Gastroesophageal sphincter (tissue), 4 donors: ENCODE measurements around the gene TM9SF4. TPM values are rescaled to one million over a fixed set of nuclear protein-coding genes. Genes with fewer than 3 reads are reported as not detected.
A peak's percentile ranks its signal among the peaks of the same experiment; 100 is the strongest.

Experiments used
- ATAC-seq: fragments of 150-250 bp; one replicate; pipeline ENCODE4 v1.9.1; 2016; ENCODE audit warnings: mild to moderate bottlenecking, moderate library complexity
- H3K27ac ChIP-seq, 4 donors: fragments of 200-600 bp; sonication (generic) in 3 of 4; 1 replicate in 3 of 4; 2 replicates in 1 of 4; pipeline ENCODE4 v1.5.1; 2016 to 2019
- H3K27me3 ChIP-seq: fragments of 200-600 bp; sonication (generic); one replicate; pipeline ENCODE4 v1.5.1; 2019
- H3K36me3 ChIP-seq, 2 donors: fragments of 200-600 bp; sonication (generic); one replicate each; pipeline ENCODE4 v1.5.1; 2019; ENCODE audit warnings: control low read depth in 1 of 2
- H3K4me1 ChIP-seq, 3 donors: fragments of 200-600 bp; sonication (generic); 1 replicate in 2 of 3; 2 replicates in 1 of 3; pipeline ENCODE4 v1.5.1; 2016 to 2019; ENCODE audit warnings: control low read depth in 2 of 3
- H3K4me3 ChIP-seq, 2 donors: fragments of 200-600 bp; sonication (generic); one replicate each; pipeline ENCODE4 v1.5.1; 2019; ENCODE audit warnings: mild to moderate bottlenecking in 1 of 2, moderate library complexity in 1 of 2
- H3K9me3 ChIP-seq, 3 donors: fragments of 200-600 bp; sonication (generic); one replicate each; pipeline ENCODE4 v1.5.1; 2017 to 2019; ENCODE audit warnings: control low read depth in 2 of 3
- CTCF ChIP-seq, 4 experiments: fragments of 200-600 bp in 2 of 4; fragments of 450-650 bp in 2 of 4; sonication (generic) in 1 of 4; IDR thresholded peaks; one replicate each; pipeline ENCODE4 v1.5.1; 2017 to 2019; ENCODE audit warnings: antibody characterized with exemption in 4 of 4, mild to moderate bottlenecking in 2 of 4, moderate library complexity in 2 of 4
- EP300 ChIP-seq: sonication (generic); formaldehyde crosslinking; IDR thresholded peaks from one replicate; pipeline ENCODE4 v1.6.1; 2017; ENCODE audit warnings: antibody characterized with exemption, mild to moderate bottlenecking
- POLR2A ChIP-seq, 2 donors: fragments of 450-650 bp; IDR thresholded peaks; one replicate each; pipeline ENCODE4 v1.6.1; 2017; ENCODE audit warnings: antibody characterized with exemption in 2 of 2, mild to moderate bottlenecking in 2 of 2, moderate library complexity in 1 of 2
- POLR2AphosphoS5 ChIP-seq: sonication (generic); formaldehyde crosslinking; IDR thresholded peaks from one replicate; pipeline ENCODE4 v1.6.1; 2017; ENCODE audit warnings: antibody characterized with exemption
- WGBS, 2 donors: methylation state at CpG; one replicate each; pipeline ENCODE4 v1.1.5; 2018; ENCODE audit warnings: low coverage in 1 of 2; 5-methylcytosine and 5-hydroxymethylcytosine counted together
- total RNA-seq, 4 donors: library from RNA; depleted of rRNA; stranded (reverse); fragments of >200 nt; gene quantifications; one replicate each; pipeline ENCODE4 v1.1.0, GENCODE V29; 2016

The TM9SF4 gene
- total RNA-seq, 4 donors from 2014 or later = 20.7 to 32.6 (median 22.9) TPM

DNA sequence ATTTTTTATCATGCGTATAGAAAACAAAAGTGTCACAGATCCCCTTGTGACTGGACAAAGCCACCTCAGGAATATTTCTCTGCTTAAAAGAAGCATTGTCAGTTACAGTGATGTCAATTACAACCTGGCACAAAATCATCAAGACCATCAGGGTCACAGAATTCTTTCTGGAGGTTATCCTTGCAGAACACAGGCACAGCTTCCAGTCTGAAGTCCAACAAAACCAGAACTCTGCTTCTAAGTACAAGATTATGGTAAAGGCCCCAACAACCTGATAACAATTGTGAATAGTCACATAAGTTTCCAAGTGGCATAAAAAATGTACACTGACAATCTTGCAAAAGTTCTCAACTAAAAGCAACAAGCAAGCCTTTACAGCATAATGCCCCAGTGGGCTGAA lies 77.0 kb downstream of the TM9SF4 start:
- no peak for ATAC-seq
- H3K4me1 ChIP-seq = peaks cover 0 to 47% (median 10%) of the 10 kb centered on the region in 3 donors
- H3K27me3 ChIP-seq = no peaks in the 10 kb centered on the region
- TF ChIP-seq CTCF (IDR thresholded peaks at IDR 0.05) (no peak), POLR2A (IDR thresholded peaks at IDR 0.05) (no peak), EP300 (no peak), POLR2AphosphoS5 (no peak)
- no peaks in the 10 kb centered on the region for H3K36me3 ChIP-seq
- no peak overlapping the region for H3K4me3 ChIP-seq
- no peak overlapping the region for H3K27ac ChIP-seq
- 71 to 92% methylated on average over 1 of the region's 1 CpG for WGBS, 2 donors
- no peaks in the 10 kb centered on the region for H3K9me3 ChIP-seq

DNA sequence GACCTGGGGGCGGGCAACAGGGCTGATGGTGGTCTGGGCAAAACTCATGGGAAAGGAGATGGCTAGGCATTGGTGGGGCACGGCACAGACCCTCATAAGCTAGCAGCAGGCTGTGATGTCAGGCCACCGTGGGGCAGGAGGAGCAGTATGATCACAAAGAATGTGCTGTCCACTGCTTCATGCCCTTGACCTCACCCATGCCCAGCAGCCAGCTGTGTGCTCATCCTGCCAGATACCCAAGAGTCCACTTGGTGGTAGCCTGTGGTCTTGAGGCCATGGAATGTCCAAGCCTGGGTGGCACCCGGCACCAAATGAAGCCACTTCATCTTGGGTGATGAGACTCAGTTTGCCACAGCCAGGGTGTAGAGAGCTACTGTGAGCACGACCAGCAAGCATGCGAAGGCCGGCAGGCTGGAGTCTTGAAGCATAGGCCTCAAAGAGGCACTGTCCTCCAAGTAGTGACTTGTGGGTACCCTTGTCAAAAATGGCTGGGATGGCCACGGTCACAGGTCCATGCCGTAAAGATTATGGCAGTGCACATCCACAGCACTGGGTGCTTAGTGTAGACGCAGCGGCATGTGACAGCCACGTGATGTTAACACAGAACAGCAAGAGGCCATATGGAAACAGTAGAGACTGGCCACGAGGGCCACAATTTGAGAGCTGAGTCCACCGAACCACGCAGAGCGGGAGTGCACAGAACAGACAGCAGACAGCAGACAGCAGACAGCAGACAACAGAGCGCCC lies 79.0 kb downstream of the TM9SF4 start:
- peak overlapping the region in 1 of 2 donors; percentile 85 for H3K4me3 ChIP-seq
- H3K36me3 ChIP-seq = no peaks in the 10 kb centered on the region
- WGBS, 2 donors = 94 to 100% methylated on average over 8 to 12 of the region's 17 CpGs
- no peak for ATAC-seq
- H3K9me3 ChIP-seq = no peaks in the 10 kb centered on the region
- TF ChIP-seq POLR2AphosphoS5 (no peak), EP300 (no peak), CTCF (IDR thresholded peaks at IDR 0.05) (no peak), POLR2A (IDR thresholded peaks at IDR 0.05) (no peak)
- peaks cover 0 to 47% (median 10%) of the 10 kb centered on the region in 3 donors for H3K4me1 ChIP-seq
- peak overlapping the region in 2 of 4 donors; percentile 88 for H3K27ac ChIP-seq
- no peaks in the 10 kb centered on the region for H3K27me3 ChIP-seq

- no peaks in the 10 kb centered on the region for H3K36me3 ChIP-seq
- no CpG with 5 or more reads among the region's 9 CpGs for WGBS, 2 donors
- H3K9me3 ChIP-seq = no peaks in the 10 kb centered on the region
- no peak for TF ChIP-seq EP300
- TF ChIP-seq CTCF (IDR thresholded peaks at IDR 0.05) = no peak
- no peak for TF ChIP-seq POLR2A (IDR thresholded peaks at IDR 0.05)
- no peak for TF ChIP-seq POLR2AphosphoS5
- H3K27me3 ChIP-seq = no peaks in the 10 kb centered on the region
- H3K27ac ChIP-seq = peak overlapping the region in 3 of 4 donors; percentile 88 to 91 (median 88)
- no peak for ATAC-seq
- peaks cover 0 to 49% (median 10%) of the 10 kb centered on the region in 3 donors for H3K4me1 ChIP-seq
- peak overlapping the region in 1 of 2 donors; percentile 85 for H3K4me3 ChIP-seq
Measured at GRCh38 chr20:32189123-32189410, 79.6 kb downstream of the TM9SF4 start.

DNA sequence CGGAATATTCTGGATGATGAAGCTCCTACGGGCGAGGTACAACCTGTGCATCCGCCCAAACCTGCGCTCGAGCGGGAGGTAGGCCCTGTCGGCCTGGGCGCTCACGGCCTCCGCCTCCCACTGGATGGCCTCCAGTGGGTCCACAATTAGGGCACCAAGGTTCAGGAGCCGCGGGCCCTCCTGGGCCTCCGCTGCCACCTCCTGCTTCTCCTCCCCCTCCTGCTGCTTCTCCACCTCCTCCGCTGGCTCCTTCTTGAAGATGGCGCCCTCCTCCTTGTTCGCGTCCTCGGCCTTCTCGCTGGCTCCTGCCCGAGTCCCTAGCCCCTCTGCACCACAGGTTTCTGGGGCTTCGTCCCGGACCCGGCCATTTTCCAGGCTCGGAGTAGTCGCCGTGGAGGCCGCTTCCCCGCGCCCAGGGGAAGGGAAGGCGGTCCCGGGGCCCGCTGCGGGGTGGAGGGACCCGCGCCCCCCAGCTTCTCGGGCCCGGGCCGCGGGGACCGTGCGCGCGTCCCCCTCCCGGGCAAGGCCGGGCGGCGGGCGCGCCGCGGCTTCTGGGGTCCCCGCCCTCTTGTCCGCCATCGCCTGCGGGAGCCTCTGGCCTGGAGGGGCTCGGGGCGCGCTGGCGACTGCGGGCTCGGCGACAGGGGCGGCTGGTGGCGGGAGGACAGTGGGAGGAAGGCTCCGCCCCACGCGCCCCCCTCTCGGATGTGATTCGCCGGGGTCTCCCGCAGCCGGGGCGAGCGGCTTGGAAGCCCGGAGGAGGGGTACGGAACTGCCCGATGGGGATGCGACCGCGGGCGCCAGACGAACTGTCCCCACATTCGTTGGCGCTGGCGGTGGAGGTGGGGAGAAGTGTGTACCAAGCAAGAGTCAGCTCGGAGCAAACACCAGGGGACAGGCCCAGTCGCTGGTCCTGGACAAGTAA lies 80.4 kb downstream of the TM9SF4 start:
- H3K4me3 ChIP-seq = peak overlapping the region; percentile 30 to 85
- peaks cover 0 to 6% of the 10 kb centered on the region in 2 donors for H3K36me3 ChIP-seq
- no peaks in the 10 kb centered on the region for H3K27me3 ChIP-seq
- ATAC-seq = peak; percentile 59
- H3K9me3 ChIP-seq = no peaks in the 10 kb centered on the region
- 9 to 17% methylated on average over 16 of the region's 88 CpGs for WGBS, 2 donors
- peak overlapping the region; percentile 5 to 91 (median 88) for H3K27ac ChIP-seq
- peaks cover 0 to 58% (median 10%) of the 10 kb centered on the region in 3 donors for H3K4me1 ChIP-seq
- TF ChIP-seq EP300 (no peak), POLR2AphosphoS5 (peak; percentile 17), CTCF (IDR thresholded peaks at IDR 0.05) (peak in 1 of 4 experiments; percentile 19), POLR2A (IDR thresholded peaks at IDR 0.05) (no peak)
